HepG2 (cell line): ENCODE data around the gene DCHS2. TPM values are rescaled to one million over a fixed set of nuclear protein-coding genes. Genes with fewer than 3 reads are reported as not detected.

Source experiments
- ATAC-seq: fragments of 200-7000 bp; cut with Tn5 transposase; 3 replicates; pipeline ENCODE4 v1.9.1; 2020; ENCODE audit warnings: mild to moderate bottlenecking, moderate library complexity
- BruUV-seq: library from RNA; stranded (reverse); fragments of 400-500 nt; replicated peaks from 2 replicates; lab custom pipeline; 2021; lab: Mats Ljungman, UMichigan
- CTCF ChIA-PET: fragments of 300-600 bp; formaldehyde crosslinking; extraction: SDS; loops from one replicate; lab custom pipeline; 2021; ENCODE audit warnings: low total read pairs, inconsistent platforms, low intra/inter-chr PET ratio; lab: Yijun Ruan, JAX
- POLR2A ChIA-PET: fragments of 350-600 bp; sonication (Branson Sonifier 250); formaldehyde crosslinking; loops from one replicate; lab custom pipeline; 2020; ENCODE audit warnings: antibody characterized with exemption, inconsistent platforms; lab: Yijun Ruan, JAX
- DNase-seq: peaks from one replicate; pipeline ENCODE4 v3.0.0-alpha.2; 2015; ENCODE audit warnings: low spot score
- FAIRE-seq: peaks from 3 replicates; lab custom pipeline; 2011; peaks lifted over from hg19 to GRCh38; lab: Jason Lieb, UNC
- H2AFZ ChIP-seq: one replicate; pipeline ENCODE4 v1.6.1; 2011; ENCODE audit warnings: low read length, inconsistent platforms
- H3K27ac ChIP-seq: fragments of 300-600 bp; 3 replicates; pipeline ENCODE4 v1.8.0; 2011; ENCODE audit warnings: mixed run types, mild to moderate bottlenecking, mixed read lengths, low read length, inconsistent platforms; ENCODE audit not compliant: insufficient read depth; ENCODE audit errors: extremely low read length
- H3K27me3 ChIP-seq, 2 experiments: fragments of 200-600 bp in 1 of 2; 2 replicates in 1 of 2; 3 replicates in 1 of 2; pipeline versions ENCODE4 v1.6.0 to v1.8.0; 2011; ENCODE audit warnings: low read length in 2 of 2, mild to moderate bottlenecking in 2 of 2, moderate library complexity in 2 of 2, inconsistent platforms in 1 of 2; ENCODE audit not compliant: insufficient read depth in 2 of 2, control insufficient read depth in 1 of 2
- H3K36me3 ChIP-seq, 2 experiments: fragments of 200-600 bp in 1 of 2; replicated peaks in 1 of 2; 2 replicates in 1 of 2; 3 replicates in 1 of 2; pipeline versions ENCODE4 v1.5.1 to v1.8.0; 2011; ENCODE audit warnings: low read length in 2 of 2, inconsistent platforms in 1 of 2; ENCODE audit not compliant: insufficient read depth in 2 of 2, control insufficient read depth in 1 of 2
- H3K4me1 ChIP-seq: 2 replicates; pipeline ENCODE4 v1.5.1; 2012; ENCODE audit warnings: low read length, inconsistent platforms; ENCODE audit not compliant: insufficient read depth
- H3K4me2 ChIP-seq: 2 replicates; pipeline ENCODE4 v1.6.0; 2011; ENCODE audit warnings: low read depth, low read length, inconsistent platforms
- H3K4me3 ChIP-seq, 3 experiments: fragments of 200-600 bp in 1 of 3; sonication (generic), shearing (Covaris generic) in 1 of 3; replicated peaks in 1 of 3; 2 replicates each; pipeline ENCODE4 v1.5.1; 2011 to 2016; ENCODE audit warnings: low read length in 3 of 3, inconsistent platforms in 2 of 3, low read depth in 2 of 3, mild to moderate bottlenecking in 2 of 3, control low read depth in 1 of 3, mixed read lengths in 1 of 3; ENCODE audit not compliant: insufficient read depth in 1 of 3
- H3K79me2 ChIP-seq: one replicate; pipeline ENCODE4 v1.6.1; 2011; ENCODE audit warnings: low read length, inconsistent platforms; ENCODE audit not compliant: insufficient read depth
- H3K9ac ChIP-seq: 2 replicates; pipeline ENCODE4 v1.6.0; 2011; ENCODE audit warnings: mild to moderate bottlenecking, low read depth, low read length, inconsistent platforms; ENCODE audit not compliant: insufficient read depth
- H3K9me3 ChIP-seq: 2 replicates; pipeline ENCODE4 v1.5.1; 2012; ENCODE audit warnings: mild to moderate bottlenecking, low read length
- H4K20me1 ChIP-seq: 2 replicates; pipeline ENCODE4 v1.6.0; 2011; ENCODE audit warnings: inconsistent platforms, mild to moderate bottlenecking, low read length, moderate library complexity; ENCODE audit not compliant: insufficient read depth
- KDM5A ChIP-seq: fragments of 200-600 bp; sonication (generic); IDR thresholded peaks from 2 replicates; pipeline ENCODE4 v1.7.0; 2018; ENCODE audit warnings: antibody characterized with exemption, mild to moderate bottlenecking, low read length, borderline replicate concordance
- KLF13 ChIP-seq: sonication (generic); formaldehyde crosslinking; IDR thresholded peaks from 2 replicates; pipeline ENCODE4 v1.4.0; 2020; ENCODE audit warnings: mild to moderate bottlenecking, missing genetic modification reagents
- PAX8 ChIP-seq: sonication (generic); formaldehyde crosslinking; IDR thresholded peaks from 2 replicates; pipeline ENCODE4 v1.8.0; 2022; ENCODE audit warnings: mild to moderate bottlenecking, missing genetic modification reagents, borderline replicate concordance
- POLR2G ChIP-seq: fragments of 200-400 bp; formaldehyde crosslinking; IDR thresholded peaks from 2 replicates; pipeline ENCODE4 v1.6.1; 2018; ENCODE audit warnings: mild to moderate bottlenecking, low read depth, low read length, moderate library complexity
- RFXANK ChIP-seq: IDR thresholded peaks from 2 replicates; pipeline ENCODE4 v1.6.1; 2016
- SKI ChIP-seq: fragments of 450-650 bp; IDR thresholded peaks from one replicate; pipeline ENCODE4 v1.6.1; 2018; ENCODE audit warnings: mild to moderate bottlenecking; ENCODE audit not compliant: partially characterized antibody
- THYN1 ChIP-seq: sonication (generic); formaldehyde crosslinking; IDR thresholded peaks from 2 replicates; pipeline ENCODE4 v1.8.1; 2023; ENCODE audit warnings: low read depth, mild to moderate bottlenecking, moderate library complexity, missing genetic modification reagents, borderline replicate concordance
- ZFP36L1 ChIP-seq: sonication (generic); formaldehyde crosslinking; IDR thresholded peaks from 2 replicates; pipeline ENCODE4 v1.8.0; 2022; ENCODE audit warnings: mild to moderate bottlenecking, missing genetic modification reagents, moderate library complexity
- ZFP41 ChIP-seq: sonication (generic); formaldehyde crosslinking; IDR thresholded peaks from 2 replicates; pipeline ENCODE4 v1.4.0; 2020; ENCODE audit warnings: mild to moderate bottlenecking, missing genetic modification reagents, borderline replicate concordance
- ZFYVE20 ChIP-seq: sonication (generic); formaldehyde crosslinking; IDR thresholded peaks from 2 replicates; pipeline ENCODE4 v1.8.0; 2023; ENCODE audit warnings: low read depth, mild to moderate bottlenecking, moderate library complexity, missing genetic modification reagents, borderline replicate concordance
- ZNF138 ChIP-seq: sonication (generic); formaldehyde crosslinking; IDR thresholded peaks from 2 replicates; pipeline ENCODE4 v1.5.0; 2020; ENCODE audit warnings: mild to moderate bottlenecking, low read depth, missing genetic modification reagents
- ZNF282 ChIP-seq: fragments of 450-650 bp; IDR thresholded peaks from 2 replicates; pipeline ENCODE4 v1.6.1; 2018; ENCODE audit not compliant: partially characterized antibody
- ZNF720 ChIP-seq: sonication (generic); formaldehyde crosslinking; IDR thresholded peaks from 2 replicates; pipeline ENCODE4 v1.4.0; 2020; ENCODE audit warnings: missing genetic modification reagents
- ZSCAN21 ChIP-seq: sonication (generic); formaldehyde crosslinking; IDR thresholded peaks from 2 replicates; pipeline ENCODE4 v1.8.0; 2022; ENCODE audit warnings: mild to moderate bottlenecking, missing genetic modification reagents, moderate library complexity, borderline replicate concordance
- ZSCAN9 ChIP-seq: IDR thresholded peaks from 2 replicates; pipeline ENCODE4 v1.6.1; 2016; ENCODE audit warnings: borderline replicate concordance
- WGBS: methylation state at CpG from one replicate; pipeline ENCODE4 v1.1.6; 2017; ENCODE audit warnings: low lambda C conversion rate; 5-methylcytosine and 5-hydroxymethylcytosine counted together
- in situ Hi-C: cut with HindIII; loops from 2 replicates; pipeline ENCODE4 v1.10.0; 2017; ENCODE audit warnings: low pct_unique_long_range_greater_than_20kb; ENCODE audit not compliant: extremely low pct_ligation_motif_present
- intact Hi-C: fragments of 100-400 bp; cut with micrococcal nuclease; formaldehyde crosslinking; loops from one replicate; pipeline ENCODE4 v1.10.0; 2022; ENCODE audit not compliant: unreplicated experiment
- polyA plus RNA-seq, 8 experiments: library from polyadenylated mRNA; depleted of rRNA in 3 of 8; stranded (reverse) in 7 of 8; unstranded in 1 of 8; fragments of >200 nt; fragmentation: Illumina TruSeq in 4 of 8; extraction: Trizol in 4 of 8; gene quantifications; 2 replicates each; pipeline versions ENCODE4 v1.2.1 to v1.2.3, GENCODE V29; 2011 to 2016; ENCODE audit warnings: low read depth in 4 of 8, missing spikeins in 1 of 8, mixed read lengths in 1 of 8; ENCODE audit not compliant: insufficient read depth in 1 of 8
- total RNA-seq, 5 experiments: library from RNA; depleted of rRNA; stranded (reverse); fragments of >200 nt; fragmentation: Illumina TruSeq; extraction: Trizol; gene quantifications; 2 replicates each; pipeline ENCODE4 v1.2.3, GENCODE V29; 2016; ENCODE audit warnings: low read depth in 1 of 5
- TF ChIP-seq, protein P1 (sequence below): sonication (generic); formaldehyde crosslinking; IDR thresholded peaks from 2 replicates; pipeline ENCODE4 v1.4.0; 2020; ENCODE audit warnings: mild to moderate bottlenecking, missing genetic modification reagents
- TF ChIP-seq, protein P2 (sequence below): IDR thresholded peaks from 2 replicates; pipeline ENCODE4 v1.6.1; 2016; ENCODE audit warnings: control low read depth

The DCHS2 gene
- total and polyA plus RNA-seq, 2 of the 13 experiments (the other 11 are each of a cell fraction or from before 2014, with no cell fraction given): 0.03 TPM; not detected in 1

DNA sequence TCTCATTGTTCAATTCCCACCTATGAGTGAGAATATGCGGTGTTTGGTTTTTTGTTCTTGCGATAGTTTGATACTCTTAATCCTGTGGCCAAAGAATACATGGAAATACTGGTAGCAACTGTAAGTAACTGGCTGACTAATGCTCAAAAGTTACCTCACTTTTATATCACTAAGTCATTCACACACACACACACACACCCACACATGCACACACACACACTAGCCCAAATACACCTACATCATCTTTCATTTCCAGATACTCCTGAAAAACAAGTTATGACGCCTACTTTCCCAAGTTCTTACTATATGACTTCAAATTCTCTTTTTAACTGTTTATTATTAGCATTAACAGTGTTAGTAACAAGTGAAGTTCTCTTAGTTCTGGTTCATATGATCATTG lies 101.3 kb downstream of the DCHS2 start:
- Histone ChIP-seq H2AFZ (no peak overlapping the region), H3K27me3 (no peaks in the 10 kb centered on the region), H3K36me3 (no peaks in the 10 kb centered on the region), H3K4me2 (no peak overlapping the region), H3K9ac (no peak overlapping the region), H3K27ac (no peak overlapping the region), H4K20me1 (no peaks in the 10 kb centered on the region), H3K4me3 (no peak overlapping the region), H3K79me2 (no peaks in the 10 kb centered on the region), H3K9me3 (no peaks in the 10 kb centered on the region), H3K4me1 (no peaks in the 10 kb centered on the region)
- intact Hi-C loops: no loop called here
- DNase-seq (no peak), FAIRE-seq (no peak), ATAC-seq (no peak)
- CTCF ChIA-PET: no interaction called here
- no TSS peak for BruUV-seq
- TF ChIP-seq THYN1 (CRISPR knock-in tag): no peak
- no peak for TF ChIP-seq ZFP41 (CRISPR knock-in tag)
- TF ChIP-seq SKI: no peak
- TF ChIP-seq ZNF282: no peak
- TF ChIP-seq ZSCAN9: no peak
- TF ChIP-seq RFXANK: no peak
- no peak for TF ChIP-seq ZNF138 (CRISPR knock-in tag)
- no peak for TF ChIP-seq ZFYVE20
- TF ChIP-seq KLF13: no peak
- no peak for TF ChIP-seq POLR2G
- 57% methylated on average over 3 of the region's 3 CpGs for WGBS
- in situ Hi-C loops: no loop called here
- POLR2A ChIA-PET: no interaction called here

DNA sequence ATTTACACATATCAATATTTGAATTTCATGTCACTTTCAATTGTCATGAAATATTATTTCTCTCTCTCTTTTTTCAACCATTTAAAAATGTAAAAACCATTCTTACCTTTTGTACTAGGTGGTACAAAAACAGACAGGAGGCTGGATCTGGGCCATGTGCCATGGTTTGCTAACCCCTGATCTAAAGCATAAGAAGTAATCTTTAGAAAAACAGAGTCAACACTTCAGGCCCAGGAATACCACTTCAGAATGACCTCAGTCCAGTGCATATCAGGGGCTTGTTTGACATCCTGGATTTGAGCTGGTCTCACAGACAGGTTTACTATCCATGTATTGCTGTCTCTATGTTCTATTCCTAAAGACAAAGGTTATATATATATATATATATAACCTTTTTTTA lies 102.5 kb downstream of the DCHS2 start:
- intact Hi-C loops: no loop called here
- ChIA-PET CTCF (no interaction called here), POLR2A (no interaction called here)
- H3K4me1 ChIP-seq: no peaks in the 10 kb centered on the region
- ATAC-seq (no peak), FAIRE-seq (no peak), DNase-seq (no peak)
- no peak overlapping the region for H3K27ac ChIP-seq
- H3K4me2 ChIP-seq: no peak overlapping the region
- H3K27me3 ChIP-seq: no peaks in the 10 kb centered on the region
- H4K20me1 ChIP-seq: no peaks in the 10 kb centered on the region
- H3K79me2 ChIP-seq: no peaks in the 10 kb centered on the region
- H3K4me3 ChIP-seq: no peak overlapping the region
- H3K9me3 ChIP-seq: no peaks in the 10 kb centered on the region
- no peak overlapping the region for H3K9ac ChIP-seq
- no TSS peak for BruUV-seq
- no peaks in the 10 kb centered on the region for H3K36me3 ChIP-seq
- H2AFZ ChIP-seq: no peak overlapping the region
- in situ Hi-C loops: no loop called here
- TF ChIP-seq ZFP36L1 (CRISPR knock-in tag) (no peak), ZSCAN21 (no peak), KDM5A (no peak), PAX8 (CRISPR knock-in tag) (no peak), ZNF720 (no peak)
- TF ChIP-seq, protein P1, sequence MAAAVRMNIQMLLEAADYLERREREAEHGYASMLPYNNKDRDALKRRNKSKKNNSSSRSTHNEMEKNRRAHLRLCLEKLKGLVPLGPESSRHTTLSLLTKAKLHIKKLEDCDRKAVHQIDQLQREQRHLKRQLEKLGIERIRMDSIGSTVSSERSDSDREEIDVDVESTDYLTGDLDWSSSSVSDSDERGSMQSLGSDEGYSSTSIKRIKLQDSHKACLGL (CRISPR knock-in tag): no peak
- TF ChIP-seq, protein P2, sequence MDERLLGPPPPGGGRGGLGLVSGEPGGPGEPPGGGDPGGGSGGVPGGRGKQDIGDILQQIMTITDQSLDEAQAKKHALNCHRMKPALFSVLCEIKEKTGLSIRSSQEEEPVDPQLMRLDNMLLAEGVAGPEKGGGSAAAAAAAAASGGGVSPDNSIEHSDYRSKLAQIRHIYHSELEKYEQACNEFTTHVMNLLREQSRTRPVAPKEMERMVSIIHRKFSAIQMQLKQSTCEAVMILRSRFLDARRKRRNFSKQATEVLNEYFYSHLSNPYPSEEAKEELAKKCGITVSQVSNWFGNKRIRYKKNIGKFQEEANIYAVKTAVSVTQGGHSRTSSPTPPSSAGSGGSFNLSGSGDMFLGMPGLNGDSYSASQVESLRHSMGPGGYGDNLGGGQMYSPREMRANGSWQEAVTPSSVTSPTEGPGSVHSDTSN (CRISPR knock-in tag): no peak
